ENCODE measurements around the gene PCNX3.
A peak's percentile ranks its signal among the peaks of the same experiment; 100 is the strongest.

Gene PCNX3

DNA sequence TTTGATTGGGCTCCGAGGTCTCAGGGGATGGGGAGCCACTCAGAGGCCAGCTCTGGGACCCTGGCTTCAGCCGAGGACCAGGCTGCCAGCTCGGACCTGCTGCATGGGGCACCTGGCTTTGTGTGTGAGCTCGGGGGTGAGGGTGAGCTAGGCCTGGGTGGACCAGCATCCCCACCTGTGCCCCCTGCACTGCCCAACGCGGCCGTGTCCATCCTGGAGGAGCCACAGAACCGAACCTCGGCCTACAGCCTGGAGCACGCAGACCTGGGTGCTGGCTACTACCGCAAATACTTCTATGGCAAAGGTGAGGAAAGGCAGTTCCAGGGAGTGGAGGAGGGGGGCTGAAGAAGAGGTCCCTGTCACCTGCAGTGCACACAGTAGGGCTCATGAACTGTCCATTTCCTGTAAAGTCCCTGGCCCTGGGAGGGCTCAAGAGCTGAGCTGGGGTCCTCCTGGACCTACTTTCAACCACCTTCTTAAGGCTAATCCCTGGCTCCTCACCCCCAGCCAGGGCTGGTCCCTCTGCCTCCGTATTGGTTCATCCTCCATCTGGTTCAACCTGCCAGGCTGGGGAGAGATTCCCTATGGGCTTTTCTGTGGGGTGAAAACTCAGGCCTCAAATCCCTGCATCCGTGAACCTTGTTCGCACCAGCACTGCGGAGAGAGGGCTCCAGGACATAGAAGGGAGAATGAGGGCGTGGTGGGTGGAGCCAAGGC, 25.9 kb downstream of the PCNX3 start:
- no peak for DNase-seq

DNA sequence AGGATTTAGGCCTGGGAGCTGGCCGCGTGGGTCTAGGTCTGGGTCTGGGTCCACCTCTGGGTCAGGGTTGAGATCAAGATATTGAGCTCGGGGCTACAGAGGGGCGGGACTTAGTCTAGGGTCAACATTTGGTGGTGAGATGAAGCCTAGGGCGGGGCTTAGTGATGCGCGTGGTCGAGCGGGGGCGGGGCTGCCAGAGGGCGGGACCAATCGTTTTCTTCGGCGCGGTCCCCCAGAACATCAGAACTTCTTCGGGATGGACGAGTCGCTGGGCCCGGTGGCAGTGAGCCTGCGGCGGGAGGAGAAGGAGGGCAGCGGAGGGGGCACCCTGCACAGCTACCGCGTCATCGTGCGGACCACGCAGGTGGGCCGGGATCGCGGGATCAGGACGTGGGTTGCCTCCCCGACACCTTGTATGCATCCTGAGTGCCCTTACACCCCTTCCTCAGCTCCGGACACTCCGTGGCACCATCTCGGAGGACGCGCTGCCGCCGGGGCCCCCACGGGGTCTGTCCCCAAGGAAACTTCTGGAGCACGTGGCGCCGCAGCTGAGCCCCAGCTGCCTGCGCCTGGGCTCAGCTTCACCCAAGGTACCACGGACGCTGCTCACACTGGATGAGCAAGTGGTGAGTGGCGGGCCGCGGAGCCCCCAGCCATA, 26.6 kb downstream of the PCNX3 start:
- DNase-seq = no peak

DNA sequence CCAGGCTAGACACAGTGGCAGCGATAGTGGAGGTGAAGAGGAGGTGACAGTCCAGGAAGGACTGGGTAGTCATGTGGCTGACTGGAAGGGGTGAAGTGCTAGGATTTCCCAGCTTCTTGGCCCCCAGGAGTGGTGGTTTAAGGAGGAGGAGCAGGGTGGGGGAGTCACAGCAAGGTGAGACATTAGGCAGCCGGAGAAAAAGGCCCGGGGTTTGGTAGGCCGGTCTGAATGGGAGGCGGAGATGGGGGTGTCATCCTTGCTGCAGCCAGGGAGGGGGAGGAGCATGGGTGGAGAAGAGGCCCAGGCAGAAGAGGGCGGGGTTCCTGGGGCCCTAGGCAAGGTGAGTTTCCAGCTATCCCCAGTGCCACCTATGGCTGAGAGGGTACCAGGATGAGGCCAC, 28.4 kb downstream of the PCNX3 start:
- DNase-seq = peak; percentile 75

DNA sequence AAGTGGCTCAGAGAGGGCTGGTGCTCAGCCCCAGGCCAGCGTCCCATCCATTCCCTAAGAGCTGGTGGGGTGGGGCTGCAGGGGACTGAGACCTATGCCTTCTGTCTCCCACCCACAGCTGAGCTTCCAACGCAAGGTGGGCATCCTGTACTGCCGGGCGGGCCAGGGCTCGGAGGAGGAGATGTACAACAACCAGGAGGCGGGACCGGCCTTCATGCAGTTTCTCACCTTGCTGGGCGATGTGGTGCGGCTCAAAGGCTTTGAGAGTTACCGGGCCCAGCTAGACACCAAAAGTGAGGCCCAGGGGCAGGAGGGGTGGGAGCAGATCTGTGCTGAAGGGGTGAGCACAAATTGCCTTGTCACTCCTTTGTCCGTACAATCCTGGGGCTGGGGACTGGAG, 29.3 kb downstream of the PCNX3 start:
- no peak for DNase-seq

DNA sequence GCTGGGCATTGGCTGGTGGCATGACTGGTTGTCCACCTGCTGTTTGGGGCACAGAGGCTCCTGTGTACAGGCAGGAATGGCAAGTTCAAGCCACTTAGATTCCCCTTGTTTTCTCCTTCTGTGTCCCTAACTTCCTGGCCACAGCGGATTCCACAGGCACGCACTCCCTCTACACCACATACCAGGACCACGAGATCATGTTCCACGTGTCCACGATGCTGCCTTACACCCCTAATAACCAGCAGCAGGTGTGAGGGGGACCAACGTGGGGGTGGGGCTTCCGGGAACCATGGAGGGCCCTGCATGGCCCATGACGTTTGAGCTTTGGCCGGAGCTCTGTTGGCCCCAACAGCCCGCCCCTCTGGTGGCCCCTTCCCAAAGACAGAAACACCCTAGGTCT, 30.1 kb downstream of the PCNX3 start:
- DNase-seq = no peak

DNA sequence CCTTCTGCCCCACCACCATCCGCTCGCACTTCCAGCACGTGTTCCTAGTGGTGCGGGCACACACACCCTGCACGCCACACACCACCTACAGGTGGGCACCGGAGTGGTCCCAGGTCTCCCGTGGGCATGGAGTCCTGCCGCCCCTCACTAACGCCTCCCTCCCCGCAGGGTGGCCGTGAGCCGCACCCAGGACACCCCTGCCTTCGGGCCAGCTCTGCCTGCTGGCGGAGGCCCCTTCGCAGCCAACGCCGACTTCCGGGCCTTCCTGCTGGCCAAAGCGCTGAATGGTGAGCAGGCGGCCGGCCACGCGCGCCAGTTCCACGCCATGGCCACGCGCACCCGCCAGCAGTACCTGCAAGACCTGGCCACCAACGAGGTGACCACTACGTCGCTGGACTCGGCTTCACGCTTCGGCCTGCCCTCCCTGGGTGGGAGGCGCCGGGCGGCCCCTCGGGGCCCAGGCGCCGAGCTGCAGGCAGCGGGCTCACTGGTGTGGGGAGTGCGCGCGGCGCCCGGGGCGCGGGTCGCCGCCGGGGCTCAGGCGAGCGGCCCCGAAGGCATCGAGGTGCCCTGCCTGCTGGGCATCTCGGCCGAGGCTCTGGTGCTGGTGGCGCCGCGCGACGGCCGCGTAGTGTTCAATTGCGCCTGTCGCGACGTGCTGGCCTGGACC, 30.8 kb downstream of the PCNX3 start:
- DNase-seq = no peak

DNA sequence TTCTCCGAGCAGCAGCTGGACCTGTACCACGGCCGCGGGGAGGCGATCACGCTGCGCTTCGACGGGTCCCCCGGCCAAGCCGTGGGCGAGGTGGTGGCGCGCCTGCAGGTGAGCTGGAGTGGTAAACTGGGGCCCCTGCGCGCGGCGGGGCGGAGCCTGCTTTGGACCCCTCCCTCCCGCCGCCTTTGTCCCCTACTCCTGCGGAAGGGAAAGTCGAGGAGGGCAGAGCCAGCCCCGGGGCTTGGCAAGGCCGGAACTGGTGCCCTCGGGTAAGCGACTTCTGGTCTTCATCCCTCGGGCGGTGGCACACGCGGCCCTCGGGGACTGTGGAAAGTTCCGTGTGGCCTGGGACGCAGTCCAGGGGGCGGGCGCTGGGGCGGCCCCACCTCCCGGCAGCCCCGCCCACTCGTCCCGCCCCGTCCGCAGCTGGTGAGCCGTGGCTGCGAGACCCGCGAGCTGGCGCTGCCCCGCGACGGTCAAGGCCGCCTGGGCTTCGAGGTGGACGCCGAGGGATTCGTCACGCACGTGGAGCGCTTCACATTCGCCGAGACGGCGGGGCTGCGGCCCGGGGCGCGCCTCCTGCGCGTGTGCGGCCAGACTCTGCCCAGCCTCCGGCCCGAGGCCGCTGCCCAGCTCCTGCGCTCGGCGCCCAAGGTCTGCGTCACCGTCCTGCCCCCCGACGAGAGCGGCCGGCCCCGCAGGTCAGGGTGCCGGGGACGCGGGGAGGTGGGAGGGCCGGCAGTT, 31.6 kb downstream of the PCNX3 start:
- DNase-seq = no peak

DNA sequence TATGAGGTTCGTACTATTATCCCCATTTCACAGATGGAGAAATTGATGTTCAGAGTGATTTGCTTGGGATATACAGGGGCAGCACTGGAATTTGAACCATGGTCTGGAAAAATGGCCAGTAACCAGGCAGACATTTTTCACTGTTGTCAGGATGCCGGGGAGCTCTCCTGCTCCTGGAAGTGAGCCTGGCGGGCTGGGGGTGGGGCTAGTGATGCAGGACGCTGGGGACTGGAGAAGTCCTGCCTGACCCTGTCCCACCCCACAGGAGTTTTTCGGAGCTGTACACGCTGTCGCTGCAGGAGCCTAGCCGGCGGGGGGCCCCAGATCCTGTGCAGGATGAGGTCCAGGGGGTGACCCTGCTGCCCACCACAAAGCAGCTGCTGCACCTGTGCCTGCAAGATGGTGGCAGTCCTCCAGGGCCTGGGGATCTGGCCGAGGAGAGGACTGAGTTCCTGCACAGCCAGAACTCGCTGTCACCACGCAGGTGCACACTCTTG, 33.5 kb downstream of the PCNX3 start:
- DNase-seq = no peak

DNA sequence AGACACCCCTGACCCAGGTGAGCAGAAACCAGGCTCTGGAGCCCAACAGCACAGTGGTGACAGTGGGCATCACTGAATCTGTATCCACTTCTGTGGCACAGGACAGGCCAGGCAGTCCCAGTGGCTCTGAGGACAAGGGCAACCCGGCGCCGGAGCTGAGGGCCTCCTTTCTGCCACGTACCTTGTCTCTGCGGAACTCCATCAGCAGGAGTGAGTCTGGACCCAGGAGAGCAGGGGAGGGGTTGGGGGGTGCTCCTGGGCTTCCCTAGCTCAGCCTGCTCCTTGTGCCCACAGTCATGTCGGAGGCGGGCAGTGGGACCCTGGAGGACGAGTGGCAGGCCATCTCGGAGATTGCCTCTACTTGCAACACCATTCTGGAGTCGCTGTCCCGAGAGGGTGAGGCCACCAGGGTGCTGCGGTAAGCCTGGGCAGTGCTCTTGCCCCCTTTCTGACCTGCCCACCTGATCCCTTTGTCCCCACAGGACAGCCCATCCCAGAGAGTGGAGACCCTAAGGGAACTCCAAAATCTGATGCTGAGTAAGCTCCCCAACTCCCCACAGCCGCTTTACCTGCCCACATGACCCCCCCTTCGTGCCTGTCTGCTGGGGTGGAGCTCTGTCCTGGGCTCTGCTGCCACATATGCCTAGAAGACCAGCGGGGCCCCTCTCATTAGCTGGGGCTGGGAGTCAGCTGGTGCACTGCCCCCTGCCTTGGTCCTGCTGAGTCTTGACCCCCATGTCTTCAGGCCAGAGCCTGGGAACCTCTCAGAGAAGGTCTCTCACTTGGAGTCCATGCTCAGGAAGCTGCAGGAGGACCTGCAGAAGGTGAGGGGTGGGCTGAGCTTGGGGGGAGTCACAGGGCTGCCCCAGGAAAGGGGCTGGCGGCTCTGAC, 34.3 kb downstream of the PCNX3 start:
- no peak for DNase-seq

DNA sequence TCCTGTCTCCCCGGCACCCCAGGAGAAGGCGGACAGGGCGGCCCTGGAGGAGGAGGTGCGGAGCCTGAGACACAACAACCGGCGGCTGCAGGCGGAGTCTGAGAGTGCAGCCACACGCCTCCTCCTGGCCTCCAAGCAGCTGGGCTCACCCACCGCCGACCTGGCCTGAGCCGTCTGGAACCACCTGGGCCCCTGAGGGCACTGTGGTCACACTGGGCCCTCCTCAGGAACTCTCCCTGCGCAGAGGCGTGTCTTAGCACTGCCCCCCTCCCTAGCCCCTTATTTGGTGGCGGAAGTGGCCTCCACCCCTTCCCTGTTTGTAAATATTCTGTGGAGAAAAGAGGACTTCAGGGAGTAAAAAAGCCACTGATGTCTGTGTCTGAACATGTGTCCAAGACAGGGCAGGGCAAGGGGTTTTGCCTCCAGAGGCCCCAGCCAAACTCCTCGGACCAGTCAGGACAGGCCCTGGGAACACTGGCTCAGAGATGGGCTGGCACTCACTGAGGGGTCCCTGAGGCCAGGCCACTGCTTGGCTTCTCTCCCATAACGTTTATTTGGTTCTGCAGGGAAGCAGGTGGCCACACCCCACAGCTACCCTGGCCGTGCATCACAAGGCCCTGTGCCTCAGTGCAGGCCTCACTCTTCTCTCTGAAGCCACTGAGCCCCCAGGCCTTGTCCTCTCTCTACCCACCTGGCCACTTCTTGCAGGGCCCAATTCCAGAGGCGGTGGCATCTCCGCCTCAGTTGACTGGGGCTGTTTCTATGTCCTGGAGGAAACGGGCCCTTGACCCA, 35.2 kb downstream of the PCNX3 start:
- no peak for DNase-seq

DNA sequence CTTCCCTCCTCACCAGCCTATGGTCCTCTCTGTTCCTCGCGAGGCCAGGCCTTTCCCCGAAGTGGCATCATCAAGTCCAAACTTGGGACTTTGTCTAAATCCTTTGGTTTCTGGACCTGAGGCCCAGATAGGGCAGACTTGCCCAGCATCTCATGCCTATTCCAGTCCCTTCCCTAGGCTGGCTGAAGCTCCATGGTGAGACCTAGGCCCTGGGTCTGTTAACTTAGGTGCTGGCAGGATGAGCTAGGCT, 35.7 kb downstream of the PCNX3 start:
- DNase-seq = no peak

DNA sequence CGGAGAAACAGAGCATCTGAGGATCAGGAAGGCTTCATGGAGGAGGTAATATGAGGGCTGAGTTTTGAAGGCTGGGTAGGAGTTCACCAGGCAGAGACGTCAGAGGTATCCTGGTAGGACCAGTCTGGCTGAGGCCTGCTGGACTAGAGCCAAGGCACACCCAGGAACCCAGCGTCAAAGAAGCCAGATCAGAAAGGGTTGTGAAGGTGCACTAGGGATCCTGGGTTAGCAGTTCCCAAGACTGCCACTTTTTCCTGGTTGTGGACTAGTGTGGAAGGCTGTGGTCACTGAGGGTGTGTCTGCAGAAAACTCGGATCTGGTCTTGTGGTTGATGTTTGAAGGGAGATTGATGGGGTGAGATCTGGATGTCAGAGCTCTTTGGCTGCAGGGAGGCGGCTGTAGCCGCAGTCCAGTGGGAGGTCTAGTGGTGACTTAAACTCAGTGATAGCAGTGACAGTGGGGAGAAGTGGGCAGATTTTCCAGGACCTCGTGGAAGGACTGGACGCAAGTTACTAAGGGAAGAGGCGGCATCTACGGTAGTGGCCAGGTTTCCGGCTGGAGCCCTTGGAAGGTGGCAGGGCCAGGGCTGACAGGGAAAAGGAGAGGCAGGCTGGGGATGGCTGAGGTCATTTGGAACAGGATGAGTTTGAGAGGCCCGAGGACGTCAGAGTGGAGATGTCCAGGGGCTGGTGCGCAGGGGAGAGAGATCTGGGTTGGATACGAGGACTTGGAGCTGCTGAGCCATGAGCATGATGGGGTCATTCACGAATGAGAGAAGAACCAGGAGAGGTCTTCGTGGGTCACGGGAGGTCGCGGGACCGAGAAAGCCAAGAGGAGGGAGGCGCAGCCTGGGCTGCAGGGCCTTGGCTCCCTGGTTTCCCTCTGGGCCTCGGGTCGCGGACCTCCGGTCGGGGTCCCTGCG, 36.3 kb downstream of the PCNX3 start:
- DNase-seq = peak; percentile 19

DNA sequence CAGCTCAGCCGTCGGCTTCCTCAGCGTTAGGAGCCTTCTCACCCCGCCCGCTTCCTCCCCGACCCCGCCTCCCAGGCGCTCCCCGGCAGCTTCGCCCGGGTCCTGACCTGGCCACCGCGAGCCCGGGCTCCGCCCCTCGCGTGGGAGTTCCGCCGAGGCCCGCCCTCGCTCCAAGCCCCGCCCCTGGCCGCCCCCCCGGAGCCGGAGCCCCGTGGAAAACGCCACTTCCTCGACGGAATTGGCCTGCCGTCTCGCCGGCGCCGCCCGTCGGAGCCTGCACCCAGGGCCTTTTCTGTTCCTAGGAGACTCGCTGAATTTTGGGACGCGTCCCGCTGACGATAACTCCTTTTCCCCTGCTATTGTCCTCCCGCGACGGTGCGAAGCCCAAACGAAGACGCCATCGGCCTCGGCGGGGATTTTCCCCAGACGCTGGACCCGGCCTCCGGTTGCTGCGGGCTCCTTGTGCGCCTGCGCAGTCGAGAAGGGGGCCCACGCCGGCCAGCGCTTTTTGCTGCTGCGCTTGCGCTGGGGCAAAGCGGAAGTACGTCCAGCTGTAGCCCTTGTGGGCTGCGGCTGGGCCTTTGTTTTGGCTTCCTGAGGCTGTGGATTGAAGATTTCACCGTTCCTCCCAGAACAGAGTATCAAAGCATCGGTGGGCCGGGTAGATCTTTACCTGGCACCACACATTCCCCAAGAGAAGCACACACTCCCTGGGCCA, 37.1 kb downstream of the PCNX3 start:
- DNase-seq = peak; percentile 84

DNA sequence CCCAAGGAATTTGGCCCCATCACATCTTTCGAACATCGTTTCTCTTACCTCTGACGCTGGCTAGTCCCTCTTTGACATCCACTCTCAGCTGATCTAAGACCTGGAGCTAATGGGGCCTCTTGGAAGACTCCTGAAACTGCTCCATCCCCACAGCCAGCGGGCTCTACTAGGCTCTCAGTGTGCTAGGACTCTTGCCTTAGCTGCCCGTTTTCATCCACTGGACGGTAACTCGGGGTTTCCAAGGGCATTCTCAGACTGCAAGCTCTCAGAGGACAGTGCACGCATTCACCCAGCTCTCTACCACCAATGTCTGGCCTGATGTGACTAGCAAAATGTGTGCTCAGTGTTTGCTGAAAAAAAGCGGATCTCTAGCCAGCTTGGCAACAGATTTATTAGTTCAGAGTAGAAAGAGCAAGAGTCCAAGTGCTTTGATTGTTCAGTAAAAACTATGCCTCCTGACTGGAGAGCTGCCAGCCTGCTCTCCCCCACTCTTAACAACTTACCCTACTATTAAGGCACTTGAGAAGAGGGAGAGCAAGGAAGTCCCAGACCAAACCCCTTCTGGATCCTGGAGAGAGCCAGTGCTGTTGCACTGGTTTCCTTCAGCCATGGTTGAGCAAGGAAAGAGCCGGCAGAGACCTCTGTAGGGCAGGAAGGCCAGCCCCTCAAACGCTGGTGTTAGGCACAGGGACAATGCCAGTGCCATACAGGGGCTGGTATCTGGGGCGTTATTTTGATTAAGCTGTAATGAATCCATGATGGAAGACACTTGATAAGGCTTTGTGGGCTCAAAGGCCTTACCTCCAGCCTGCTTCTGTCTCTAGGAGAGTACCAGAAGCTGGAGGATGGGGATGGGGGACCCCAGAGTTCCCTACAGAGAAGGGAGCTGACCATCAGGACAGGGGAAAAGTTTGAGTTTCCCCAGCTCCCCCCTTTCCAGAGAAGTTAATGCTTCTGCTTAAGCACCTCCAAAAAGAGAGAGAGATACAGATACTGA, 38.0 kb downstream of the PCNX3 start:
- DNase-seq = no peak

DNA sequence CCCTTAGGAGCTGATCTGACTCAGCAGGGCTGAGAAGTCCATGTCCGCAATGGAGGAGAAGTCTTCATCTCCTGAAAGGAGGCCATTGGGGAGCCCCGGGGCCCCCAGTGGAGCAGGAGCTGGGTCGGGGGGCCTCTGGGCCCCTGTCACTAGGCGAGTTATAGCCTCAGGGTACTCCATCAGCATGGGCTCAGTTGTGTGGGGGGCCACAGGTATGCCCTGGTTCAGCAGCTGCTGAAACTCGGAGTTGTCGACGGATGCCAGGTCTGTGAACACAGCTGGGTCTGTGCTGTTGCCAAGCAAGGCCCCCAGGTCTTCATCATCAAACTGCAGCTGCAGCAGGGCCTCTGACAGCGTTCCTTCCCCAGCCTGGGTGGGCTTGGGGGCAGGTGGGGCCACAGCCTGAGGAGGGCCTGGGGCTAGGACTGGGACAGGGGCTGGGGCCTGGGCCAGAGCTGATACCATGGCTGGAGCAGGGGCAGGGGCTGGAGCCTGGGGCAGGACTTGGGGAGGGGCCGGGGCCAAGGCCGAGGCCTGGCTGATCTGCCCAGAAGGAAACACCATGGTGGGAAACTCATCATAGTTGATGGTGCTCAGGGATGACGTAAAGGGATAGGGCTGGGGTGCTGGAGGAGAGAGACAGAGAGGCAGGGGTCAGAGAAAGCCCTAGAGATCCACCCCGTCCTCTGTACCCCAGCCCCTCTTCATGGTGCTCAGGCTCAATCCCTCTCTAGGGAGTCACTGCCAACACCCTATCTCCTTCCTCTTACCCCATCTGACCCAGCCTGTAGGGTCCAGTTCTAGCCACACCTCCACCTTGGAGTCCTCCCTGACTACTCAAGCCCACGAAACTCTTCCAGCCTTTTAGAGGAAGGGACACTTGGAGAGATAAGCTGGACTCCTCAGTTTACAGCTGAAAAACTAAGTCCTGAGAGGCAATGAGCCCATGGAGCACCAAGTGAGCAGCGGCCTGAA, 39.1 kb downstream of the PCNX3 start:
- no peak for DNase-seq

DNA sequence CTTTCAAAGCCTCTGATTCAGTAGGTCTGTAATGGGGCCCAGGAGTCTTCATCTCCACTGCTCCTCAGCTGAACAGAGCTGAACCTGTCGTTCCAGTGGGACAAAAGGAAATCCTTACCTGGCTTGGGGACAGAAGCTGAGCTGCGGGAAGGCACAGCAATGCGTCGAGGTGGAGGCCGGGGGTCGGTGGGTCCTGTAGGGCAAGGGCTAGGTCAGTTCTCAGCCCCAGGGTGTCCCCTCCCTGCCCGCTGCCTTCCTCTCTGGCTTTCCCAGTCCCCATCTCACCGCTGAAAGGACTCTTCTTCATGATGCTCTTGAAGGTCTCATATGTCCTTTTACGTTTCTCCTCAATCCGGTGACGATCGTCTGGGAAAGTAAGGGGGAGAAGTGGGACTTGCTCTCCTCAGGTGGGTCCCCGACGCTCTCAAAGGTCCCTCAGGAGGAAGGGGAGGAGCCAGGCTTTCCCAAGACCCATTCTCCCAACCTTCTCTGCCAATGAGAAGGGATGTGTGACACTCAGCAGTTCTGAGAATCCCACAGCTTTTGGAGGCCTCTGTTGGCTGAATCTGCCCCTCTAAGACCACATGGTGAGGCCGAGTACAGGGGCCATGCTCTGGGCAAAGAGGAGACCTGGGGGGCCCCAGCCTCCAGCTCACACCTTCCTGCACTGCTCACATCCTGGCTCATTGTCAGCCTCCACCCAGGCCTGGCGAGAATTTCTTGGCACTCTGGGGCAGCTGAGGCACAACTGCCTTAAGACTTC, 40.2 kb downstream of the PCNX3 start:
- no peak for DNase-seq

DNA sequence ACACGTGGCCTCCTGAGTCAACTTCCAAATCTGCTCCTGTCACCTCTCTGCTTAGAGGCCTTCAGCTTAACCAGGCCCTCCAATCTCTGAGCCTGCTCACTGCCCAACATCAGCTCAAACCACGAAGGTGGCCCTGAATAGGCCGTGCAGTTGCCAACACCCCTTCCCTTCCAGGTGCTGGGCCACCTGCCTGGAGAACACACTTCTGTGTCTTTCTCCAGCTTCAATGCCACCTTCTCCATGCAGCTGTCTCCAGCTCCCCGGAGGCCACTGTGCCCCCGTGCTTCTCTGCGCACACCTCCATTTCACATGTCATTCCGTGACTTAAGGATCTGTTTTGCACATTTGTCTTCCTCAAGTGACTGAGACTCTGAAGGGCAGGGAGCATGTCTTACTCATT, 41.9 kb downstream of the PCNX3 start:
- DNase-seq = no peak

All from NCI-H226 (cell line).